NCI-H524 (cell line): ENCODE results near the gene ZNF177.

ENCODE experiments used
- DNase-seq, 2 experiments: peaks; one replicate each; lab custom pipeline; 2025; lab: John Stamatoyannopoulos, UW

ZNF177 gene

GRCh38 chr19:9430444-9430843, 67.6 kb downstream of the ZNF177 start:
- DNase-seq, result no peak

DNA sequence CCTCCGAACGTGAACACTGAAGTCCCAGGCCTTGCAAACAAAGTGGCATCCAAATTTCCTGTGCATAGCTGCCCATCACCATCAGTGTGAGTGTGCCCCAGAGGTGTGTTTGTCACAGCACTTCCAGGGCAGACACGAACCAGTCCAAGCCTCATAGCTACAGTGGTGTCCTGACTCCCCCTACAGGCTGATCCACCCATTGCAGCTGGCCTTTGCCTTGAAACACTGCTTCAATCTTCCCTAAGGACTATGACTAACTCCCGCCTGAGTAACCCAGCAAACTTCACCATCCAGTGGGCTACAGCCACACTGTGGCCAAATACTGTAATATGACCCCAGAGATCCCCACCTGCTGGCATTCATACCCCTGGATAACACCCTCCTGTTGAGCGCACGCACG, 68.7 kb downstream of the ZNF177 start:
- DNase-seq, result no peak
